Activated CD4-positive, alpha-beta T cell treated with anti-CD3 and anti-CD28 coated beads, Interleukin-2, amount 50 U/mL, for 48 hours (primary cell): ENCODE results near the gene DARS1.

Experiments
- DNase-seq, 2 experiments: peaks; one replicate each; pipeline ENCODE4 v3.0.0-alpha.2; 2020

DARS1 gene

DNA sequence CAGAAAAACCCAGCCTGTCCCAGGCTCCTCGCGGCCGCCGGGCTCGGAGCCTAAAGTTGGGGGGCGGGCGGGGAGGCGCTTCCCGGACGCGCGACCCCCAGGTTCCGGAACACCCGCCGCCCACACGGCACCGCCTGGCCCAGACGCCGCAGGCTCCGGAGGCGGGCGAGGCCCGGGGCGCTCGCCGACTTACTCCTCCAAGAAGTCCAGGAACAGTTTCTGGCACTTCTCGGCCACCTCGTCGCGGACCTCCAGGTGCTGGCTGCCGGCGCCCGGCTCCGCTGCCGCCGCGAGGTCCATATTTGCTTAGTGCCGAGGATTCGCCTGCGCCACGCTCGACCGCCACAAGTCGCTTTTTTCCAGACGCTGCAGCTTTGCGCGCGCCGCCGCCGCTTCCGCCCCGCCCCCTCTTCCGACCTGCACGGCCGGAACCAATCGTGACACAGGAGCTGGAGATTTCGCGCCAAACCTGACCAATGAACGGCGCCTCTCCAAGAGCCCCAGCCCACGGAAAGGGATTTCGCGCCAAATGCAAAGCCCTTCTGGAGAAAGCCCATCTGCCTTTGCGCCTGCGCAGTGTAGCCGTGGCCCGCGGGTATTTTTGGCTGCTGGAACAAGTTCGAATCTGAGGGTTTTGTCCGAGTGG lies 109.2 kb downstream of the DARS1 start, which contains the start of gene MCM6:
Gene MCM6, minus strand, starts transcription at position 378 of the 646 bp plus-strand sequence. Its CDS starts 78 bp downstream, at position 300.
- peak; percentile 99 to 100 for DNase-seq

DNA sequence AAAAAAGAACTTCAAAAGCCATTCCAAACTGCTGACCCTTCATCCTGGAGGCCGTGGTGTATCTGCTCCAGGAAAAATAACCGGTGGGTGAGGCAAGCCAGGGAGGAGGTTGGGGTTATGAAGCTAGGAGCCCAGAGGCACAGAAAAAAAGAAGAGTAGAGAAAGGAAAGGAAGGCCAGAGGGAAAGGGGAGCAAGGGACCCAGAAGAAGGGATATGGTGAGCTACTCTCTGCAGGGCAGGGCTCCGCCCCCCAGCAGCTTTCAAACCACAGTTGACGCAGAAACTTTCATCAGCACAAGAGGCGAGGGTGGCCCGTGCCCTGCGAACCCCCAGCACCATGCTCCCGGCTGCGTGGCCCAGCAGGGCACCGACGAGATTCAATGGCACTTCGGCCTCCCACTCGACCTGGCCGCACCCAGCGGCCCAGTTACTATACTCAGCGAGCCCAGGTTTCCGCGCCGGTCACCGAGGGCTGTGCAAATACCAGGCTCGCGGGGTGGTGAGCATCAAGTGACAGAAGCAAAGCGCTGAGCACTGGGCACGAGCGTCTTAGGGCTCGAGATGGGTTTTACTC lies 109.8 kb downstream of the DARS1 start:
- peak; percentile 79 to 82 for DNase-seq

DNA sequence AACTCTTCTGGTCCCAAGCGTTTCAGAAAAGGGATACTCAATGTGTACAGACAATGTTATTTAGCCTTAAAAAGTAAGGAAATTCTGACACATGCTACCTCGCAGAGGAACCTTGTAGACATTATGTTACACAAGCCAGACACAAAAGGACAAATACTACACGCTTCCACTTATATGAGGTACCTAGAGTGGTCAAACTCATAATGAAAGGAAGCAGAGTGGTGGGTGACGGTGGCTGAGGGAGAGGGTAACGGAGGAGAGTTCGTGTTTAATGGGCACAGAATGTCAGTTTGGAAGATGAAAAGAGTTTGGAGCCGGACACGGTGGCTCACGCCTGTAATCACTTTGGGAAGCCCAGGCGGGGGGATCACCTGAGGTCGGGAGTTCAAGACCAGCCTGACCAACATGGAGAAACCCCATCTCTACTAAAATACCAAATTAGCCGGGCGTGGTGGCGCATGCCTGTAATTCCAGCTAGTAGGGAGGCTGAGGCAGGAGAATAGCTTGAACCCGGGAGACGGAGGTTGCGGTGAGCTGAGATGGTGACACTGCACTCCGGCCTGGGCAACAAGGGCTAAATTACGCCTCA lies 110.6 kb downstream of the DARS1 start:
- peak; percentile 10 to 26 for DNase-seq

- DNase-seq, result peak in 1 of 2 experiments; percentile 18
Measured at GRCh38 chr2:135870571-135870970, 114.9 kb downstream of the DARS1 start.

GRCh38 chr2:135863233-135863632 lies 122.2 kb downstream of the DARS1 start:
- DNase-seq, result no peak

DNA sequence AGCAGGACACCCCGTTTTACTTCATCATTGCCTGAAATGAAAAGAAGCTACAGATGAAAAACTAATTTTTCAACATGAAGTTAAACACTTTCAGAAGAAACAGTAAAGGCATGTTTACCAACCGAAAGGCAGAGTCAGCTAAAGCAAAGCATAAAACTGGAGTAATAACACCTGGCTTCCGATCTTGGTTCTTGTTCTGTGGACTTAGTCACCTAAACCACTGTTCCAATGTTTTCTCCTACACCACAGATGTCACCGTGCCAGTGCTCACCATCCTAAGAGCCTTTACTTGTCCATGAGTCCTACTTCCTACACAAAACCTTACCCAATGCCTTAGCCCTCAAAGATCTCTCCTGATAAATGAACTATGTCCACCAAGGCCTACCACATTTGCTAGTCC lies 122.7 kb downstream of the DARS1 start:
- DNase-seq, result no peak
